ENCODE measurements around the gene ERBIN. TPM values are rescaled to one million over a fixed set of nuclear protein-coding genes. Genes with fewer than 3 reads are reported as not detected.
A peak's percentile ranks its signal among the peaks of the same experiment; 100 is the strongest.

ERBIN gene
- total and polyA plus RNA-seq, 9 of the 15 experiments (the other 6 are each of a cell fraction or from before 2014, with no cell fraction given) = 11.9 to 72.8 (median 41.7) TPM

DNA sequence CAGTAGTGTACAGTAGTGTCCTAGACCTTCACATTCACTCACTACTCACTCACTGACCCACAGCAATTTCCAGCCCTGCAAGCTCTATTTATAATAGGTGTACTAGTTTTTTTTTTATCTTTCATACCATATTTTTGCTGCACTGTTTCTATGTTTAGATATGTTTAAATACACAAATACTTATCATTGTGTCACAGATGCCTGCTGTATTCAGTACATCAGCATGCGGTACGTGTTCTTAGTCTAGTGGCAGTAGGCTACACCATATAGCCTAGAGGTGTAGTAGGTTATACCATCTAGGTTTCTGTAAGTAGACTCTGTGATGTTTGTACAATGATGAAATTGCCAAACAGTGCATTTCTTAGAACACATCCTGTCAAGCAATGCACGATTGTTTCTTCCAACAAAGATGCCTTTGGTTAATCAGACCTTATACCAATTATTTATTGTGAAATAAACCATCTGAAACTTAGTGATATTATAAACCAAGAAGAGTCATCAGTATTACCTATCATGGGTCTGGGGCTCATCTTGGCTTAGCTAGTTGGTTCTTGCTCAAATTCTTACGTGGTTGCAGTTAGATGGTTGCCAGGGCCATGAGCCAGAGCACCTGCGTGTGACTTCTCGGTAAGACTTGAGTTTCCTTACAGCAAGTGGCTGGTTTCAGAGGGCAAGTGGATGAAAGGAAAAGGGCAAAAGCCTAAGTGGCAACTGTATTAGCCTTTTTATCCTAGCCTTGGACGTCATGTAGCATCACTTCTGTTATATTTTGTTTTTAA, 41.1 kb downstream of the ERBIN start (continued):
- TF ChIP-seq TEAD4 (IDR thresholded peaks at IDR 0.05; ENCODE audit: low read length) (peak; percentile 93), TEAD4 (CRISPR knock-in tag; IDR thresholded peaks at IDR 0.05; ENCODE audit: borderline replicate concordance) (no peak), POLR2H (tag; IDR thresholded peaks at IDR 0.05; ENCODE audit: low read depth) (peak; percentile 39; the same call in 1 of the 2 replicates), ZNF124 (CRISPR knock-in tag; IDR thresholded peaks at IDR 0.05) (no peak), DPF2 (IDR thresholded peaks at IDR 0.05) (peak; percentile 74), ZEB2 (IDR thresholded peaks at IDR 0.05) (peak; percentile 36; the same call in 1 of the 2 replicates), RFX5 (IDR thresholded peaks at IDR 0.05; ENCODE audit: low read depth, low read length) (no peak), HNRNPLL (IDR thresholded peaks at IDR 0.05; ENCODE audit: low read depth, low read length, poor library complexity, severe bottlenecking) (peak; percentile 42), CBFA2T2 (conservative IDR thresholded peaks at IDR 0.05) (peak; percentile 92), FOXK2 (conservative IDR thresholded peaks at IDR 0.05 in 1 of 2, IDR thresholded peaks at IDR 0.05 in 1 of 2; ENCODE audit: low read depth in 2 of 2) (0 out of 4 replicates have a peak, but pooled peaks have one; percentile 44 to 68), POU5F1 (IDR thresholded peaks at IDR 0.05; ENCODE audit: borderline replicate concordance, low read depth, low read length, partially characterized antibody) (no peak), STAT5A (IDR thresholded peaks at IDR 0.05; ENCODE audit: borderline replicate concordance, low read length) (peak; percentile 84), ZNF175 (CRISPR knock-in tag; IDR thresholded peaks at IDR 0.05; ENCODE audit: low read depth) (no peak), NFIC (IDR thresholded peaks at IDR 0.05) (peak; percentile 76), KLF13 (tag; IDR thresholded peaks at IDR 0.05; ENCODE audit: borderline replicate concordance, low read depth) (no peak), PHF20 (IDR thresholded peaks at IDR 0.05; ENCODE audit: partially characterized antibody) (no peak), TEAD2 (tag; IDR thresholded peaks at IDR 0.05) (no peak), ZC3H8 (IDR thresholded peaks at IDR 0.05) (no peak), GATA2 (CRISPR knock-in tag; IDR thresholded peaks at IDR 0.05) (peak; percentile 67), RFX1 (IDR thresholded peaks at IDR 0.05) (peak; percentile 12; the same call in 1 of the 2 replicates), SMARCC2 (IDR thresholded peaks at IDR 0.05; ENCODE audit: low read depth) (peak; percentile 39; the same call in 1 of the 2 replicates), TAF9B (IDR thresholded peaks at IDR 0.05; ENCODE audit: partially characterized antibody) (no peak), POLR3G (IDR thresholded peaks at IDR 0.05; ENCODE audit: extremely low read depth, insufficient read length, insufficient replicate concordance) (no peak), RUNX1 (IDR thresholded peaks at IDR 0.05; ENCODE audit: low read depth) (no peak), BMI1 (IDR thresholded peaks at IDR 0.05; ENCODE audit: low read length) (no peak), ZNF717 (CRISPR knock-in tag; IDR thresholded peaks at IDR 0.05) (no peak), GABPB1 (CRISPR knock-in tag; IDR thresholded peaks at IDR 0.05) (no peak), NONO (IDR thresholded peaks at IDR 0.05; ENCODE audit: low read depth in 2 of 2, low read length in 1 of 2) (peak in 1 of 2 experiments; percentile 52; a peak in 1 of 4 replicates)
- TF ChIP-seq, protein P1, sequence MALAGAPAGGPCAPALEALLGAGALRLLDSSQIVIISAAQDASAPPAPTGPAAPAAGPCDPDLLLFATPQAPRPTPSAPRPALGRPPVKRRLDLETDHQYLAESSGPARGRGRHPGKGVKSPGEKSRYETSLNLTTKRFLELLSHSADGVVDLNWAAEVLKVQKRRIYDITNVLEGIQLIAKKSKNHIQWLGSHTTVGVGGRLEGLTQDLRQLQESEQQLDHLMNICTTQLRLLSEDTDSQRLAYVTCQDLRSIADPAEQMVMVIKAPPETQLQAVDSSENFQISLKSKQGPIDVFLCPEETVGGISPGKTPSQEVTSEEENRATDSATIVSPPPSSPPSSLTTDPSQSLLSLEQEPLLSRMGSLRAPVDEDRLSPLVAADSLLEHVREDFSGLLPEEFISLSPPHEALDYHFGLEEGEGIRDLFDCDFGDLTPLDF (CRISPR knock-in tag; IDR thresholded peaks at IDR 0.05) = no peak
- TF ChIP-seq, protein P2, sequence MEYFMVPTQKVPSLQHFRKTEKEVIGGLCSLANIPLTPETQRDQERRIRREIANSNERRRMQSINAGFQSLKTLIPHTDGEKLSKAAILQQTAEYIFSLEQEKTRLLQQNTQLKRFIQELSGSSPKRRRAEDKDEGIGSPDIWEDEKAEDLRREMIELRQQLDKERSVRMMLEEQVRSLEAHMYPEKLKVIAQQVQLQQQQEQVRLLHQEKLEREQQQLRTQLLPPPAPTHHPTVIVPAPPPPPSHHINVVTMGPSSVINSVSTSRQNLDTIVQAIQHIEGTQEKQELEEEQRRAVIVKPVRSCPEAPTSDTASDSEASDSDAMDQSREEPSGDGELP (CRISPR knock-in tag; IDR thresholded peaks at IDR 0.05; ENCODE audit: borderline replicate concordance) = no peak

Data from K562 (cell line).